ENCODE results near the gene ALG14.

DNA sequence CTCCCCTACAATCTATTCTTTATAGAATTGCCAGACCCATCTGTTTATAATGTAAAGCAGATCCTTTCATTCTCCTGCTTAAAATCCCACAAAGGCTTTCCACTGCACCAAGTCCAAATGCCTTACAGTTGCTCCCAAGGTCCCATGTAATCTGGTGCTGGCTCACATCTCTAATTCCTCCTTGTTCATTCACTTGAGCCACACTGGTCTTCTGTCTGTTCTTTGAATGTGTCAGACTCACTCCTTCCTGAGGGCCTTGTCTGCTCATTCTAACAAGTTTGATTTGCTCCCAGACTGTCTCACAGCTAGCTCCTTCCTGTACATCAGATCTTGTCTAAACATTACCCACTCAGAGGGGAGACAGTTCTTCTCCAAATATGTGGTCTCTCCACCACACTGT lies 38.9 kb downstream of the ALG14 start:
- TF ChIP-seq, protein P1, sequence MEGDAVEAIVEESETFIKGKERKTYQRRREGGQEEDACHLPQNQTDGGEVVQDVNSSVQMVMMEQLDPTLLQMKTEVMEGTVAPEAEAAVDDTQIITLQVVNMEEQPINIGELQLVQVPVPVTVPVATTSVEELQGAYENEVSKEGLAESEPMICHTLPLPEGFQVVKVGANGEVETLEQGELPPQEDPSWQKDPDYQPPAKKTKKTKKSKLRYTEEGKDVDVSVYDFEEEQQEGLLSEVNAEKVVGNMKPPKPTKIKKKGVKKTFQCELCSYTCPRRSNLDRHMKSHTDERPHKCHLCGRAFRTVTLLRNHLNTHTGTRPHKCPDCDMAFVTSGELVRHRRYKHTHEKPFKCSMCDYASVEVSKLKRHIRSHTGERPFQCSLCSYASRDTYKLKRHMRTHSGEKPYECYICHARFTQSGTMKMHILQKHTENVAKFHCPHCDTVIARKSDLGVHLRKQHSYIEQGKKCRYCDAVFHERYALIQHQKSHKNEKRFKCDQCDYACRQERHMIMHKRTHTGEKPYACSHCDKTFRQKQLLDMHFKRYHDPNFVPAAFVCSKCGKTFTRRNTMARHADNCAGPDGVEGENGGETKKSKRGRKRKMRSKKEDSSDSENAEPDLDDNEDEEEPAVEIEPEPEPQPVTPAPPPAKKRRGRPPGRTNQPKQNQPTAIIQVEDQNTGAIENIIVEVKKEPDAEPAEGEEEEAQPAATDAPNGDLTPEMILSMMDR (IDR thresholded peaks at IDR 0.05): no peak
- TF ChIP-seq POLR2A (IDR thresholded peaks at IDR 0.05) (no peak), POLR2AphosphoS5 (IDR thresholded peaks at IDR 0.05) (no peak), EP300 (IDR thresholded peaks at IDR 0.05) (no peak)
